Tibial nerve (tissue), 4 donors: ENCODE measurements around the gene KDM4B. TPM values are rescaled to one million over a fixed set of nuclear protein-coding genes. Genes with fewer than 3 reads are reported as not detected.

ENCODE experiments used
- DNase-seq, 2 donors: peaks; one replicate each; pipeline ENCODE4 v3.0.0-alpha.2; 2019; ENCODE audit warnings: low spot score in 2 of 2
- H3K27ac ChIP-seq, 4 donors: fragments of 200-600 bp; sonication (generic) in 3 of 4; one replicate each; pipeline ENCODE4 v1.5.1; 2017 to 2019; ENCODE audit warnings: mild to moderate bottlenecking in 1 of 4
- H3K27me3 ChIP-seq, 2 donors: fragments of 200-600 bp; sonication (generic) in 1 of 2; one replicate each; pipeline versions ENCODE4 v1.5.1 to v1.6.0; 2017 to 2019
- H3K36me3 ChIP-seq, 3 donors: fragments of 200-600 bp; sonication (generic); one replicate each; pipeline ENCODE4 v1.5.1; 2018 to 2019
- H3K4me1 ChIP-seq, 4 donors: fragments of 200-600 bp; sonication (generic) in 3 of 4; one replicate each; pipeline ENCODE4 v1.5.1; 2017 to 2019
- H3K4me3 ChIP-seq, 4 donors: fragments of 200-600 bp; sonication (generic) in 3 of 4; one replicate each; pipeline ENCODE4 v1.5.1; 2017 to 2019; ENCODE audit warnings: mild to moderate bottlenecking in 1 of 4, moderate library complexity in 1 of 4
- H3K9me3 ChIP-seq, 4 donors: fragments of 200-600 bp; sonication (generic) in 3 of 4; one replicate each; pipeline ENCODE4 v1.5.1; 2017 to 2019
- CTCF ChIP-seq, 5 experiments: fragments of 200-600 bp in 3 of 5; fragments of 450-650 bp in 2 of 5; sonication (generic) in 3 of 5; IDR thresholded peaks; one replicate each; pipeline ENCODE4 v1.5.1; 2016 to 2019; ENCODE audit warnings: antibody characterized with exemption in 5 of 5, mild to moderate bottlenecking in 3 of 5, moderate library complexity in 2 of 5
- EP300 ChIP-seq, 2 donors: sonication (generic); formaldehyde crosslinking; IDR thresholded peaks; one replicate each; pipeline ENCODE4 v1.6.1; 2017; ENCODE audit warnings: antibody characterized with exemption in 2 of 2, mild to moderate bottlenecking in 1 of 2
- POLR2A ChIP-seq, 2 donors: fragments of 450-650 bp; IDR thresholded peaks; one replicate each; pipeline ENCODE4 v1.6.1; 2017; ENCODE audit warnings: antibody characterized with exemption in 2 of 2, mild to moderate bottlenecking in 2 of 2, moderate library complexity in 2 of 2
- WGBS, 2 donors: methylation state at CpG; one replicate each; pipeline ENCODE4 v1.1.5; 2018; 5-methylcytosine and 5-hydroxymethylcytosine counted together
- total RNA-seq, 4 donors: library from RNA; depleted of rRNA; stranded (reverse); fragments of >200 nt; gene quantifications; one replicate each; pipeline ENCODE4 v1.1.0, GENCODE V29; 2016

KDM4B gene
- total RNA-seq, 4 donors from 2014 or later: 37.8 to 72.4 (median 57.2) TPM

GRCh38 chr19:5046339-5047039 lies 77.6 kb downstream of the KDM4B start:
- no peak for DNase-seq
- TF ChIP-seq CTCF (IDR thresholded peaks at IDR 0.05) (no peak), POLR2A (IDR thresholded peaks at IDR 0.05) (no peak), EP300 (IDR thresholded peaks at IDR 0.05) (no peak)
- H3K27ac ChIP-seq: peak overlapping the region in 2 of 4 donors; percentile 2 to 28
- H3K4me1 ChIP-seq: peaks cover 0 to 35% (median 20%) of the 10 kb centered on the region in 4 donors
- H3K36me3 ChIP-seq: peaks cover 0 to 58% (median 5%) of the 10 kb centered on the region in 3 donors
- no peaks in the 10 kb centered on the region for H3K27me3 ChIP-seq
- H3K9me3 ChIP-seq: no peaks in the 10 kb centered on the region
- WGBS, 2 donors: 67 to 74% methylated on average over 17 to 19 of the region's 19 CpGs
- no peak overlapping the region for H3K4me3 ChIP-seq

- no peaks in the 10 kb centered on the region for H3K9me3 ChIP-seq
- peaks cover 0 to 35% (median 20%) of the 10 kb centered on the region in 4 donors for H3K4me1 ChIP-seq
- H3K27ac ChIP-seq: peak overlapping the region in 2 of 4 donors; percentile 28 to 81
- no peak overlapping the region for H3K4me3 ChIP-seq
- no peak for DNase-seq
- no peak for TF ChIP-seq CTCF (IDR thresholded peaks at IDR 0.05)
- no peak for TF ChIP-seq POLR2A (IDR thresholded peaks at IDR 0.05)
- no peak for TF ChIP-seq EP300 (IDR thresholded peaks at IDR 0.05)
- peaks cover 0 to 56% (median 0%) of the 10 kb centered on the region in 3 donors for H3K36me3 ChIP-seq
- no peaks in the 10 kb centered on the region for H3K27me3 ChIP-seq
- WGBS, 2 donors: 95 to 96% methylated on average over 10 to 20 of the region's 39 CpGs
Measured at GRCh38 chr19:5047251-5047935, 78.5 kb downstream of the KDM4B start.

GRCh38 chr19:5048091-5048726 lies 79.3 kb downstream of the KDM4B start:
- no peaks in the 10 kb centered on the region for H3K27me3 ChIP-seq
- peaks cover 0 to 35% (median 20%) of the 10 kb centered on the region in 4 donors for H3K4me1 ChIP-seq
- H3K36me3 ChIP-seq: peaks cover 0 to 56% (median 0%) of the 10 kb centered on the region in 3 donors
- peak; percentile 98 to 99 (median 98) for TF ChIP-seq CTCF (IDR thresholded peaks at IDR 0.05)
- TF ChIP-seq EP300 (IDR thresholded peaks at IDR 0.05): peak in 1 of 2 donors; percentile 70
- TF ChIP-seq POLR2A (IDR thresholded peaks at IDR 0.05): no peak
- no peaks in the 10 kb centered on the region for H3K9me3 ChIP-seq
- peak overlapping the region in 1 of 4 donors; percentile 14 for H3K4me3 ChIP-seq
- WGBS, 2 donors: 13 to 42% methylated on average over 7 to 22 of the region's 44 CpGs
- DNase-seq: peak; percentile 63 to 72
- peak overlapping the region; percentile 19 to 81 (median 56) for H3K27ac ChIP-seq

- Histone ChIP-seq H3K4me3 (peak overlapping the region in 1 of 4 donors; percentile 14), H3K36me3 (peaks cover 0 to 54% (median 0%) of the 10 kb centered on the region in 3 donors), H3K9me3 (no peaks in the 10 kb centered on the region), H3K27ac (peak overlapping the region; percentile 19 to 81 (median 56)), H3K27me3 (no peaks in the 10 kb centered on the region), H3K4me1 (peaks cover 0 to 35% (median 20%) of the 10 kb centered on the region in 4 donors)
- TF ChIP-seq POLR2A (IDR thresholded peaks at IDR 0.05) (no peak), CTCF (IDR thresholded peaks at IDR 0.05) (no peak), EP300 (IDR thresholded peaks at IDR 0.05) (no peak)
- 40 to 52% methylated on average over 30 to 31 of the region's 36 CpGs for WGBS, 2 donors
- no peak for DNase-seq
Measured at GRCh38 chr19:5048727-5049553, 80.0 kb downstream of the KDM4B start.
